ENCODE results near the gene EXOSC6.
"Not testable (repeated sequence)": the region's sequence is repeated elsewhere in the genome, so short reads cannot be mapped to it uniquely, and the experiment has no call there.

GRCh38 chr16:70259903-70260302 lies 8.2 kb upstream of the EXOSC6 start:
- not testable (repeated sequence) for TF ChIP-seq CTCF (IDR thresholded peaks at IDR 0.05; ENCODE audit: borderline replicate concordance, extremely low read depth, low read length, poor library complexity, severe bottlenecking); EZH2 (IDR thresholded peaks at IDR 0.05; ENCODE audit: borderline replicate concordance, low read depth, low read length, severe bottlenecking)

All from DND-41 (cell line).